Subcutaneous adipose tissue (tissue), 4 donors: ENCODE results near the gene RBM42. TPM values are rescaled to one million over a fixed set of nuclear protein-coding genes. Genes with fewer than 3 reads are reported as not detected.

ENCODE experiments used
- total RNA-seq, 4 donors: library from RNA; depleted of rRNA; stranded (reverse); fragments of >200 nt; gene quantifications; one replicate each; pipeline ENCODE4 v1.1.0, GENCODE V29; 2016
- TF ChIP-seq, protein P1 (sequence below): fragments of 450-650 bp; IDR thresholded peaks from one replicate; pipeline ENCODE4 v1.5.1; 2016; ENCODE audit warnings: low read depth, mild to moderate bottlenecking, control low read depth, antibody characterized with exemption, moderate library complexity

The RBM42 gene
- total RNA-seq, 4 donors from 2014 or later = 27.7 to 55.4 (median 32.6) TPM

DNA sequence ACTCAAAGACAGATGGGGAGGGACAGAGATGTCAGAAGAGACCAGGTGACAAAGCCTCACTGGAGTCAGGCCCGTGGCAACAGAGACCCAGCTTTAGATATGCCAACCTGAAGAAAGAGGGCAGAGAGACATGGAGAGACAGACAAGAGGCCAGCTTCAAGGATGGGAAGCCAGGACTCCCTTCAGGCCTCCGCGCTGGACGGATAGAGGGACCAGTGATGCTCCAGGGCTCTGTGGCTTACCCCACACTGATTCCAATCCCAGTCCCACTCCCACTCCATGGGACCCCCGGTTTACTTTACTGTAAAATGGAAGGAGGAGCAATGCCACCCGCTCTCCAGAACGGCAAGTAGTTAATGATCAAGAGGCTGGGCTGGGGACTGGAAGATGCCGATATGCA, 11.0 kb downstream of the RBM42 start:
- TF ChIP-seq, protein P1, sequence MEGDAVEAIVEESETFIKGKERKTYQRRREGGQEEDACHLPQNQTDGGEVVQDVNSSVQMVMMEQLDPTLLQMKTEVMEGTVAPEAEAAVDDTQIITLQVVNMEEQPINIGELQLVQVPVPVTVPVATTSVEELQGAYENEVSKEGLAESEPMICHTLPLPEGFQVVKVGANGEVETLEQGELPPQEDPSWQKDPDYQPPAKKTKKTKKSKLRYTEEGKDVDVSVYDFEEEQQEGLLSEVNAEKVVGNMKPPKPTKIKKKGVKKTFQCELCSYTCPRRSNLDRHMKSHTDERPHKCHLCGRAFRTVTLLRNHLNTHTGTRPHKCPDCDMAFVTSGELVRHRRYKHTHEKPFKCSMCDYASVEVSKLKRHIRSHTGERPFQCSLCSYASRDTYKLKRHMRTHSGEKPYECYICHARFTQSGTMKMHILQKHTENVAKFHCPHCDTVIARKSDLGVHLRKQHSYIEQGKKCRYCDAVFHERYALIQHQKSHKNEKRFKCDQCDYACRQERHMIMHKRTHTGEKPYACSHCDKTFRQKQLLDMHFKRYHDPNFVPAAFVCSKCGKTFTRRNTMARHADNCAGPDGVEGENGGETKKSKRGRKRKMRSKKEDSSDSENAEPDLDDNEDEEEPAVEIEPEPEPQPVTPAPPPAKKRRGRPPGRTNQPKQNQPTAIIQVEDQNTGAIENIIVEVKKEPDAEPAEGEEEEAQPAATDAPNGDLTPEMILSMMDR = no peak

- TF ChIP-seq, protein P1 = no peak
Measured at GRCh38 chr19:35641515-35642151, 12.8 kb downstream of the RBM42 start, which contains the start of gene ETV2. Gene ETV2 (plus strand): TSS chr19:35641745. CDS start chr19:35642461, 716 bp downstream.

DNA sequence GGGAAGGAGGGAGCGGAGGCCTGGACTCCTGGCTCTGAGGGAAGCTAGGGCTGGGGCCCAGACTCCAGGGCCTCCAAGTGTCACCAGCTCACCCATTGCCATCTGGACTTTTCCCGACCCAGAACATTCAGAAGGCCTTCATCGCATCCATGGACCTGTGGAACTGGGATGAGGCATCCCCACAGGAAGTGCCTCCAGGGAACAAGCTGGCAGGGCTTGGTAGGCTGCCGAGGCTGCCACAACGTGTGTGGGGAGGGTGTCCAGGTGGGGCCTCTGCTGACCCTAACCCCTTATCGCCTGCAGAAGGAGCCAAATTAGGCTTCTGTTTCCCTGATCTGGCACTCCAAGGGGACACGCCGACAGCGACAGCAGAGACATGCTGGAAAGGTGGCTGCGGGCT, 13.5 kb downstream of the RBM42 start:
- TF ChIP-seq, protein P1 = no peak

DNA sequence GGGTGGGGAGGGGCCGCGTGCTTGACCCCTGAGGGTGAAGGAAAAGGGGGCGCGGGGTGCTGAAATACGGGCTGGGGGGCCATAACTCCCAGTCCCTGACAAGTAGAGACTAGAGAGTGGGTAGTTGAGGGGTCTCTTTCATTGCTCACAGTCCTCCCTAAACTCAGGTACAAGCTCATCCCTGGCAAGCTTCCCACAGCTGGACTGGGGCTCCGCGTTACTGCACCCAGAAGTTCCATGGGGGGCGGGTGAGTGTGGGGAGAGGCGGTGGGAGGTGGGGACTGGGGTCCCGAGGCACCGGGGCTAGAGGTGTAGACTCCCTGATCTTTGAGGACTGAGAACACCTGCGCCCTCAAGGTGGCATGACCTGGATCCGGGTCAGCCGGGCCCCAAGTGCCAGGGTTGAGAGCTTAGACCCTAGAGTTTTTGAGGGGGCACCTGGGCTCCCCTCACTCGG, 14.0 kb downstream of the RBM42 start:
- TF ChIP-seq, protein P1 = no peak

- TF ChIP-seq, protein P1 = no peak
Measured at GRCh38 chr19:35643255-35644205, 14.7 kb downstream of the RBM42 start.

DNA sequence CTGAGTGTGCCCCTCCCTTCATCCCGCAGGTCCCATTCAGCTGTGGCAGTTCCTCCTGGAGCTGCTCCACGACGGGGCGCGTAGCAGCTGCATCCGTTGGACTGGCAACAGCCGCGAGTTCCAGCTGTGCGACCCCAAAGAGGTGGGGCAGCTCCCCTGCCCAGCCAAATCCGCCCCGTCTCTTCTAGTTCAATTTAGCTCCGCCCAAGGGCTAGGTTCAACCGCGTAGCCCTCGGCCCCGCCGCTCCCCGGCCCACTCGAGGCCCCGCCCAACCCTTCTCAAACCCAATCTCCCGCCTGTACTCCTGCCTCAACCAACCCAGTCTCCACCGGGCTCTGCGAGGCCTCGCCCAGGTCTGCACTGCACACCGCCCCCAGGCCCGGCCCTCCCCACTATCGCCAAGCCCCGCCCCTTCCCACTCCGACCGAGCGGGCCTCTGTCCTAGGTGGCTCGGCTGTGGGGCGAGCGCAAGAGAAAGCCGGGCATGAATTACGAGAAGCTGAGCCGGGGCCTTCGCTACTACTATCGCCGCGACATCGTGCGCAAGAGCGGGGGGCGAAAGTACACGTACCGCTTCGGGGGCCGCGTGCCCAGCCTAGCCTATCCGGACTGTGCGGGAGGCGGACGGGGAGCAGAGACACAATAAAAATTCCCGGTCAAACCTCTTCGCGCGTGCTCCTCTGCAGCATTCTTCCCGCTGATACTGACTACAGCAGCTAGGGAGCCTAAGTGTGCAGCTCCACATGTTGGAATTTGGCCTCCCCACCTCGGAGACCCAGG, 15.6 kb downstream of the RBM42 start:
- TF ChIP-seq, protein P1 = no peak
